ENCODE data around the gene AXIN2. TPM values are rescaled to one million over a fixed set of nuclear protein-coding genes. Genes with fewer than 3 reads are reported as not detected.

The AXIN2 gene
- total RNA-seq, 1 donor: under 0.01 TPM

GRCh38 chr17:65584604-65585521 lies 23.4 kb upstream of the AXIN2 start:
- no peak for DNase-seq (ENCODE audit: low read depth in 2 of 3, low spot score in 2 of 3)

GRCh38 chr17:65583921-65584603 lies 22.6 kb upstream of the AXIN2 start:
- DNase-seq (ENCODE audit: low read depth in 2 of 3, low spot score in 2 of 3): no peak

- DNase-seq (ENCODE audit: low read depth in 2 of 3, low spot score in 2 of 3): no peak
Observed at GRCh38 chr17:65576939-65577338, 15.5 kb upstream of the AXIN2 start.

- DNase-seq (ENCODE audit: low read depth in 2 of 3, low spot score in 2 of 3): no peak
Observed at GRCh38 chr17:65573282-65573602, 11.8 kb upstream of the AXIN2 start.

GRCh38 chr17:65572581-65573281 lies 11.3 kb upstream of the AXIN2 start:
- no peak for DNase-seq (ENCODE audit: low read depth in 2 of 3, low spot score in 2 of 3)

GRCh38 chr17:65572186-65572580 lies 10.7 kb upstream of the AXIN2 start:
- no peak for DNase-seq (ENCODE audit: low read depth in 2 of 3, low spot score in 2 of 3)

GRCh38 chr17:65568918-65569317 lies 7.5 kb upstream of the AXIN2 start:
- DNase-seq (ENCODE audit: low read depth in 2 of 3, low spot score in 2 of 3): no peak

GRCh38 chr17:65567566-65567965 lies 6.1 kb upstream of the AXIN2 start:
- DNase-seq (ENCODE audit: low read depth in 2 of 3, low spot score in 2 of 3): no peak

GRCh38 chr17:65565559-65565958 lies 4.1 kb upstream of the AXIN2 start:
- no peak for DNase-seq (ENCODE audit: low read depth in 2 of 3, low spot score in 2 of 3)

- DNase-seq (ENCODE audit: low read depth in 2 of 3, low spot score in 2 of 3): no peak
Observed at GRCh38 chr17:65564793-65565192, 3.3 kb upstream of the AXIN2 start.

- DNase-seq (ENCODE audit: low read depth in 2 of 3, low spot score in 2 of 3): no peak
Observed at GRCh38 chr17:65562206-65562531, 721 bp upstream of the AXIN2 start.

- DNase-seq (ENCODE audit: low read depth in 2 of 3, low spot score in 2 of 3): peak; percentile 45 to 65 (median 50)
Observed at GRCh38 chr17:65560628-65561451, 608 bp downstream of the AXIN2 start.

- DNase-seq (ENCODE audit: low read depth in 2 of 3, low spot score in 2 of 3): no peak
Observed at GRCh38 chr17:65559804-65560627, 1.4 kb downstream of the AXIN2 start.

- DNase-seq (ENCODE audit: low read depth in 2 of 3, low spot score in 2 of 3): no peak
Observed at GRCh38 chr17:65559461-65559803, 2.0 kb downstream of the AXIN2 start.

GRCh38 chr17:65558683-65559460 lies 2.6 kb downstream of the AXIN2 start:
- no peak for DNase-seq (ENCODE audit: low read depth in 2 of 3, low spot score in 2 of 3)

GRCh38 chr17:65558311-65558682 lies 3.2 kb downstream of the AXIN2 start:
- no peak for DNase-seq (ENCODE audit: low read depth in 2 of 3, low spot score in 2 of 3)

- peak in 1 of 3 donors; percentile 46 for DNase-seq (ENCODE audit: low read depth in 2 of 3, low spot score in 2 of 3)
Observed at GRCh38 chr17:65557349-65558310, 3.8 kb downstream of the AXIN2 start.

- DNase-seq (ENCODE audit: low read depth in 2 of 3, low spot score in 2 of 3): no peak
Observed at GRCh38 chr17:65556910-65557348, 4.5 kb downstream of the AXIN2 start.
